K562 (cell line): Measurements from ENCODE around the gene ZNF346. TPM values are rescaled to one million over a fixed set of nuclear protein-coding genes. Genes with fewer than 3 reads are reported as not detected.

Source experiments
- ARID2 ChIP-seq: fragments of 450-650 bp; IDR thresholded peaks from 2 replicates; pipeline ENCODE4 v1.6.1; 2017; ENCODE audit warnings: antibody characterized with exemption, mild to moderate bottlenecking
- ATF7 ChIP-seq: fragments of 450-650 bp; IDR thresholded peaks from 2 replicates; pipeline ENCODE4 v1.7.1; 2014; ENCODE audit warnings: mild to moderate bottlenecking, moderate library complexity
- CC2D1A ChIP-seq: fragments of 450-650 bp; IDR thresholded peaks from 2 replicates; pipeline ENCODE4 v1.6.1; 2017; ENCODE audit warnings: mild to moderate bottlenecking
- HIVEP1 ChIP-seq: fragments of 250-450 bp; sonication (Bioruptor Pico); IDR thresholded peaks from 2 replicates; pipeline ENCODE4 v1.4.0; 2020; ENCODE audit warnings: mild to moderate bottlenecking
- ILK ChIP-seq: fragments of 450-650 bp; IDR thresholded peaks from 2 replicates; pipeline ENCODE4 v1.6.1; 2016; ENCODE audit warnings: missing genetic modification characterization, low read depth, mild to moderate bottlenecking, missing compliant biosample characterization, moderate library complexity, borderline replicate concordance
- MAX ChIP-seq: sonication (generic); formaldehyde crosslinking; IDR thresholded peaks from 2 replicates; pipeline ENCODE4 v1.9.0; 2022; ENCODE audit warnings: mild to moderate bottlenecking, missing genetic modification reagents
- RAD21 ChIP-seq, 2 experiments: fragments of 250-450 bp in 1 of 2; fragments of 450-650 bp in 1 of 2; sonication (Bioruptor Pico) in 1 of 2; formaldehyde crosslinking in 1 of 2; IDR thresholded peaks in 1 of 2; conservative IDR thresholded peaks in 1 of 2; 2 replicates each; pipeline versions ENCODE4 v1.4.0 to v1.8.0; 2020 to 2022; ENCODE audit warnings: mild to moderate bottlenecking in 2 of 2, moderate library complexity in 1 of 2
- SPI1 ChIP-seq: IDR thresholded peaks from 2 replicates; pipeline ENCODE4 v1.6.1; 2011; ENCODE audit warnings: low read depth, low read length, control low read depth, borderline replicate concordance
- STAG1 ChIP-seq: sonication (generic); formaldehyde crosslinking; IDR thresholded peaks from 2 replicates; pipeline ENCODE4 v1.5.0; 2020; ENCODE audit warnings: missing genetic modification reagents, borderline replicate concordance
- ZNF449 ChIP-seq: fragments of 250-450 bp; sonication (Bioruptor Pico); IDR thresholded peaks from 2 replicates; pipeline ENCODE4 v1.8.0; 2022; ENCODE audit warnings: moderate library complexity, mild to moderate bottlenecking, inconsistent platforms
- ZZZ3 ChIP-seq: fragments of 450-650 bp; IDR thresholded peaks from 2 replicates; pipeline ENCODE4 v1.6.1; 2016; ENCODE audit warnings: antibody characterized with exemption, mild to moderate bottlenecking, moderate library complexity
- polyA plus RNA-seq, 8 experiments: library from polyadenylated mRNA; depleted of rRNA in 4 of 8; stranded (reverse) in 5 of 8; unstranded in 3 of 8; fragments of >200 nt; fragmentation: Nextera tagmentation in 2 of 8; fragmentation: Illumina TruSeq in 1 of 8; extraction: Ambion mirVana in 2 of 8; extraction: Trizol in 1 of 8; gene quantifications; 2 replicates each; pipeline versions ENCODE4 v1.2.1 to v1.2.3, GENCODE V29; 2011 to 2014; ENCODE audit warnings: inconsistent platforms in 1 of 8, missing spikeins in 1 of 8
- total RNA-seq, 7 experiments: library from RNA; depleted of rRNA in 6 of 7; stranded (reverse); fragments of >200 nt in 6 of 7; fragmentation: Illumina TruSeq in 2 of 7; extraction: Trizol in 2 of 7; gene quantifications; 2 replicates each; pipeline versions ENCODE4 v1.2.1 to v1.2.3, GENCODE V29; 2011 to 2021; ENCODE audit warnings: low replicate concordance in 1 of 7

Gene ZNF346
- total and polyA plus RNA-seq, 9 of the 15 experiments (the other 6 are each of a cell fraction or from before 2014, with no cell fraction given) = 5.0 to 25.1 (median 20.1) TPM

- peak; percentile 81 to 95 for TF ChIP-seq RAD21 (CRISPR knock-in tag; conservative IDR thresholded peaks at IDR 0.05 in 1 of 2, IDR thresholded peaks at IDR 0.05 in 1 of 2)
- TF ChIP-seq ARID2 = peak; percentile 89
- TF ChIP-seq STAG1 = peak; percentile 97
- TF ChIP-seq ILK (tag) = no peak
- 0 out of 2 replicates have a peak, but pooled peaks have one; percentile 22 for TF ChIP-seq ATF7
- peak; percentile 84; the same call in 1 of the 2 replicates for TF ChIP-seq CC2D1A
- TF ChIP-seq ZNF449 (CRISPR knock-in tag) = no peak
- TF ChIP-seq HIVEP1 (CRISPR knock-in tag) = no peak
- no peak for TF ChIP-seq ZZZ3
- no peak for TF ChIP-seq SPI1
- TF ChIP-seq MAX (CRISPR knock-in tag) = no peak
- TF ChIP-seq, all 486 proteins: peak for 19
Observed at GRCh38 chr5:177111720-177112394, 89.4 kb downstream of the ZNF346 start (continued).
